Activated CD4-positive, alpha-beta T cell treated with anti-CD3 and anti-CD28 coated beads for 4 hours (primary cell): ENCODE measurements around the gene DUSP1.
"Not testable (repeated sequence)": the region's sequence is repeated elsewhere in the genome, so short reads cannot be mapped to it uniquely, and the experiment has no call there.

Experiments
- DNase-seq, 2 donors: peaks; one replicate each; pipeline ENCODE4 v3.0.0-alpha.2; 2020

The DUSP1 gene, protein sequence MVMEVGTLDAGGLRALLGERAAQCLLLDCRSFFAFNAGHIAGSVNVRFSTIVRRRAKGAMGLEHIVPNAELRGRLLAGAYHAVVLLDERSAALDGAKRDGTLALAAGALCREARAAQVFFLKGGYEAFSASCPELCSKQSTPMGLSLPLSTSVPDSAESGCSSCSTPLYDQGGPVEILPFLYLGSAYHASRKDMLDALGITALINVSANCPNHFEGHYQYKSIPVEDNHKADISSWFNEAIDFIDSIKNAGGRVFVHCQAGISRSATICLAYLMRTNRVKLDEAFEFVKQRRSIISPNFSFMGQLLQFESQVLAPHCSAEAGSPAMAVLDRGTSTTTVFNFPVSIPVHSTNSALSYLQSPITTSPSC

DNA sequence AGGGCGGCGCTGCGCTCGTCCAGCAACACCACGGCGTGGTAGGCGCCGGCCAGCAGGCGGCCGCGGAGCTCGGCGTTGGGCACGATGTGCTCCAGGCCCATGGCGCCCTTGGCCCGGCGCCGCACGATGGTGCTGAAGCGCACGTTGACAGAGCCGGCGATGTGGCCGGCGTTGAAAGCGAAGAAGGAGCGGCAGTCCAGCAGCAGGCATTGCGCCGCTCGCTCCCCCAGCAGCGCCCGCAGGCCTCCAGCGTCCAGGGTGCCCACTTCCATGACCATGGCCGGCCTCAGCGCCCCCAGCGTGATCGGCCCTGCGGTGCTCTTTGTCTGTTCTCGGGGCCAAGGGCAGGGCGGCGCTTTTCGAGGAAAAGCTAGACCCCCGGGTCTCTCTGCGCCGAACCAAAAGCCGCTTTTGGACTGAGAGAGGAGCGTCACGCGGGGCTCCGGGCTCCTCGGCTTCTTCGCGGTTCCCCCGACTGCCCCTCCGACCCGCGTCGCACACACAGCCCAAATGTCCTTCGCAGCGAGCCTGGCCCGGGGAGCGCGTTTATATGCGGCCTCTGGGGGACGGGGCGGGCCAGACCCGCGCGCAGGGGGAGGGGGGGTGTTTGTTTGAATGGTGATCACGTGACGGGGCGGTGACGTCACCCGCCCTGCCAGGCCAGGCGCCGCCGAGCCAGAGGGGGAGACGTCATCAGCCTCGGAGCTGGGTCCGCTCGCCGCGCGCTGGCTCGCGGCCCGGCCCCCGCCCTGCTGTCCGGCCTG lies at the start of gene DUSP1:
TSS of gene DUSP1 (minus strand) at position 521 of the 764 bp plus-strand sequence. CDS start at position 278, 243 bp downstream.
- DNase-seq: peak; percentile 98 to 99

DNA sequence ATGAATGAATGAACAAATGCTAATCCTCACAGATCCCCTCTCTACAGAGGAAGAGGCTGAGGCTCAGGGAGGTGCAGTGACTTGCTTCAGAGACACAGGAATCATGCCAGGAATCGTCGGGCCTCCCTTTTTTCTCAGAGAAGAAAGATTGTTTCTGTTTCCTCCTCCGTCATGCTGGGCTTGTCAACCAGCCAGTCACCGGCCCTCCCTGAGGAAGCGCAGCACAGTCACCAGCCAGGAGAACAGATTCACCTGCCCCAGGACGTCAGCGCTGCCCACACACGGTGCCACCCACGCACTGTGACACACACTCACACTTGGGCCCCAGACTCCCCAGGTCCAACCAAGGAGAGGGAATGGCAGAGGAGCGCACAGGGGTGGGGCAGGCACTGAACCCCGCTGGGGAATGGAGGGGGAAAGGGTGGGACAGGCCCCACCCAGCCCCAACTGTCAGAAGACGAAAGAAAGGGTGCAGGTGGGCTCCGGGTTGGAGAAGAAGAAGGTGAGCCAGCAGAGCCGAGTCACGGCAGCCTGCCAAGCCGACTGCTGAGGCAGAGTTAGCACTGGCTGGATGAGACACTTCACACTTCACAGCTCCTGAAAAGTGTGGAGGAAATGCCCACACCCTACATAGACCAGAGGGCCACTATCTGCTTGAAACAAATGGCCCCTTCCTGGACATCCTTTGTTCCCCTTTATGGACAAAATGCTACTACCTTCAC lies 49.2 kb upstream of the DUSP1 start:
- peak; percentile 62 to 68 for DNase-seq

DNA sequence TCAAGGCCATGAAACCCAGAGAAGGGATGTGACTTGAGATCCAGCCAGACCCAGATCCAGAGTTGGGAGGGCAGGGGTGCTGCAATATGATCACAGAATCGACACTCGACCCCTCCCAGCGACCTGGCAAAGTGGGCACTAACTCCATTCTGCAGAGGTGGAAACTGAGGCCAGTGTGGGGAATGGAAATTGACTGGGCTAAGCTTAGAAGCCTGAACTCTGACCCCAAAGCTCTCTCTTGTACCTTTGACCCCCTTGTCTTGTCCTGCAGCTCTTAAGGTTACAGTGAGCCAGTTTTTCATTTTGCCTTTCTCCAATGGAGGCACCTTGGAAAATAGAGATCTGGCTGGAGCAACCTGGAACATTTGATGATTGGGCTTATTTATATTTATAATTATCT lies 48.6 kb upstream of the DUSP1 start:
- DNase-seq: no peak

DNA sequence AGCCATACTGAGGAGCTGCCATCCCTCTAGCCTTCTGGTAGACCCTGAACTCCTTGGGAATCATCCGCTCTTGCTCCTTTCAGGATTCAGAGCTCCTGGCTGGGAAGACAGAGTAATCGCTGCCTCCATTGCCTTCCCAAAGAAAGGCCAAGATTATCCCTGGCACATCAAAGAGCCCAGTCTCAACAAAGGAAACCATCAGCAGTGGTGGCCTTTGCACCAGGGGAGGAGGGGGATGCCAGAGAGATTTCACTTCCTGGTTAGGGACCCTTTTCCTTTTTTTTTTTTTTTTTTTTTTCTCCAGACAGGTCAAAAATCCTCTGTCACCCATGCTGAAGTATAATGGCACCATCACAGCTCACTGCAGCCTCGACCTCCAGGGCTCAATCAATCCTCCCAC lies 47.1 kb upstream of the DUSP1 start:
- no peak for DNase-seq

DNA sequence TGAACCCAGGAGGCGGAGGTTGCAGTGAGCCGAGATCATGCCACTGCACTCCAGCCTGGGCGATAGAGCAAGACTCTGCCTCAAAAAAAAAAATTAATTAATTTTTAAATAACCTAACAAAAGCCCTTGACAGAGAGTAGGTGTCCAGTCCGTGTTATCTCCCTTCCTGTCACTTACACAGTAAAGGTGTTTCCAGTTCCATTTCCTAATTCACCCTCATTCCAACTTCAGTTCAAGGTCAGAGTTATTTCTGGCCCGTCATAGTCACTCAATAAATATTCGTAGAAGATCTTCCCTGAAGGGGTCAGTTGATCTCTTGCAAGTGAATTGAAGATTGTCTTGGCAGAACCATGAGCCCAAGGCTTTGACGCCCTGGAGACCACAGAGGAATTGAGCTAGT lies 46.7 kb upstream of the DUSP1 start:
- no peak for DNase-seq

DNA sequence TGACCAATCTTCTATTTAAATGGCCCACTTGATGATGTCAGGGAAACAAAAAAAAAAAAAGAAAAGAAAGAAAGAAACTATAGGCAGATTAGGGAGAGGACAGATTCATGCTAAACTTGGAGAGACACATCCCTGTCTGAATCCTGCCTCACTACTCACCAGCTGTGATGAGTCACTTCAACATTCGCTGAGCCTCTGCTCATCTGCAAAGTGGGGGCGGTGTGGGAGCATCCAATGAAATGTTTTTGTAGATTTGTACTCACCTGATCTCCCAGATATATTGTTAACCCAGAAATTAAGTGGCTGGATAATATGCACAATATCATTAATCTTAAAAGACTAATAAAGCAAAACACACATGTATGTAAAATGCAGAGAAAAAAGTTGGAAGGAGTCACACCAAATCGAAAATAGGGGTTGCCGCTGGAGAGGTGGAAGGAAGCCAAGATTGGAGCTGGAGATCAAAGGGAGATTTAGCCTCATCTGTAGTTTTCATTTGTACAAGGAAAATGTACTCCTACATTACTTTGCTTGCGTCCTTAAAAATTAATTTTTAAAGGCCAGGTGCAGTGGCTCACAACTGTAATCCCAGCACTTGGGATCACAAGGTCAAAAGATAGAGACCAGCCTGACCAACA lies 46.0 kb upstream of the DUSP1 start:
- DNase-seq: no peak

- DNase-seq: no peak
Observed at GRCh38 chr5:172815631-172816030, 44.6 kb upstream of the DUSP1 start.

DNA sequence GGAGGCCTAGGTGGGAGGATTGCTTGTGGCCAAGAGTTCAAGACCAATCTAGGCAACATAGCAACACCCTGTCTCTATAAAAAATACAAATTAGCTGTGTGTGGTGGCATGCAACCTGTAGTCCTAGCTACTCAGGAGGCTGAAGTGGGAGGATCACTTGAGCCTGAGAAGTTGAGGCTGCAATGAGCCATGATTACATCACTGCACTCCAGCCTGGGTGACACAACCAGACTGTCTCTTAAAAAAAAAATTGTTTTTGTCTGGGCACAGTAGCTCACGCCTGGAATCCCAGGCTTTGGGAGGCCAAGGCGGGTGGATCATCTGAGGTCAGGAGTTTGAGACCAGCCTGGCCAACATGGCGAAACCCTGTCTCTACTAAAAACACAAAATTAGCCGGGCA lies 40.0 kb upstream of the DUSP1 start:
- DNase-seq: not testable (repeated sequence)

DNA sequence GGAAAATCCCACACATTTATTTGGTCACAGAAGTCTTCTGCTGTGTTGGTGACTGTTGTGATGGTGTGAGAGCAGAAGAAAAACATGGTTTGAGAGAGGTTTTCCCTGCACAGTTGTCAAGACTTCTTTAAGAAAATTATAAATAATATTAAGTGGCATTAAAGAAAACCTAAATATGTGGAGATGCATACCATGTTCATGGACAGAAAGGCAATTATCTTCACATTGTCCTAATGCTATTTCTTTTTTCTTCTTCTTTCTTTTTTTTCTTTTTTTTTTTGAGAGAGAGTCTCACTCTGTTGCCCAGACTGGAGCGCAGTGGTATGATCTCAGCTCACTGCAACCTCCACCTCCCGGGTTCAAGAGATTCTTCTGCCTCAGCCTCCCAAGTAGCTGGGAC lies 38.8 kb upstream of the DUSP1 start:
- no peak for DNase-seq

GRCh38 chr5:172807766-172808311 lies 36.8 kb upstream of the DUSP1 start:
- no peak for DNase-seq

- DNase-seq: peak; percentile 85 to 86
Observed at GRCh38 chr5:172806897-172807672, 36.1 kb upstream of the DUSP1 start.

DNA sequence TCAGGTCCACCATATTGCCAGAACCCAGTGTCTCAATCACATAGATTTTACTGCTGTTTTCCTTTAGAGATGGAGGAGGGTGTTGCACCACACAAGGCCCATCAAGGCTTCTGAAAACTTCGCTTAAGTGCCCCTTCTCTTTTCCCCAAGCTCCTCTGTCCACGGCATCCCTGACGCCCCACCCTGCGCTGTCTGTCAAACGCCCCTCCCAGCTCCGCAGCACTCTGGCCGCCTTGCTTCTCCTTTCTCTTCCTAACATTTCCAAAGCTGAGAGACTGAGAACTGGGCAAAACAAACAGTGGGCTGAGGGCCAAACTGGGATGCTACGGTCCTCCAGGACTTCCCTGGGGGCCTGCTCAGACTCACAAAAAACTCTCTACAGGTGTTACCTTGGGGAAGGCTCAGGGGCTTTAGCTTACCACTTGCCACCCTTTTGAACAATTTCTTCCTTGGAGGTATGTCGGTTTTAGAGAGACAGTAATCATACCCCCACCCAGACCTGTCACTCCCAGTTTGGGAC lies 34.8 kb upstream of the DUSP1 start:
- no peak for DNase-seq

DNA sequence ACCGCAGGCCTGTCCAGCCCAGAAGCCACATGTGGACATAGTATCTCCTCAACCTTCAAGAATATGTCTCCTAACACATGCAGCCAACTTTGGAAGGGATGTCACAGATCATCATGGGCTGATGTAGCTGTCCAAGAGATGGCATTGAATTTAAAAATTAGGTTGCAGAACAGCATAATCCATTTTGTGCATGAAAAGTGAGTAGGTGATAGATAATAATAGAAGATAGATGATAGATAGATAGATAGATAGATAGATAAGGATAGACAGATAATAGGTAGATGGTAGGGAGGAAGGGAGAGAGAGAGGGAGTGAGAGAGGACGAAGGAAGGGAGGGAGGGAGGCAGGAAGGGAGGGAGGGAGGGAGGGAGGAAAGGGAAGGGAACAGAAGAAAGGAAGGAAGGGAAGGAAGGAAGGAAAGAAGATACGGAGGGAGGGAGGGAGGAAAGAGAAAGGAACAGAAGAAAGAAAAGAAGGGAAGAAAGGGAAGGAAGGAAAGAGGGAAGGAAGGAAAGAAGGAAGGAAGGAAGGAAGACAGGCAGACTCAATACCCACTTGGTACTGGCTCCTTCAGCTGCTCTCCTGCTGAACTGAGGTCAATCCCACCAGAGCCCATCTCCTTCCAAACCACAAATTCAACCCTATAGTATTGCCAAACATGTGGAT lies 34.2 kb upstream of the DUSP1 start:
- no peak for DNase-seq

- DNase-seq: no peak
Observed at GRCh38 chr5:172802567-172803176, 31.7 kb upstream of the DUSP1 start.

DNA sequence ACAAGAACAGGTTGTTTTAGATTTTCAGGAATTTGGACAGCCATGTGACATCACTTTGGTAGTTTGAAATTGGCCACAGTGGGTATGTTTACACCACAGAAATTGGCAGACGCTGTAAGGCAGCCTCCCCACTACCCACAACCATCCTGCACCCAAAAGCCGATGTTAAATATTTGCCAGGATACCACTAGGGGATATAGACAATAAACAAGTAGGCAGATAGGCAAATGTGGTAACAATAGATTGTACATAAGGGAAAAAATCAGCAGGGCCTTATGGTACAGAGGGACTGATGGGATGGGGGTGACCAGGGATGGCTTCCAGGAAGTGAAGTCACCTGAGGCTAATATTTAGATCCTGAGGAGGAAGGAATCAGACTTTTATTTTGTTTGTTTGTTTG lies 31.1 kb upstream of the DUSP1 start:
- DNase-seq: no peak

DNA sequence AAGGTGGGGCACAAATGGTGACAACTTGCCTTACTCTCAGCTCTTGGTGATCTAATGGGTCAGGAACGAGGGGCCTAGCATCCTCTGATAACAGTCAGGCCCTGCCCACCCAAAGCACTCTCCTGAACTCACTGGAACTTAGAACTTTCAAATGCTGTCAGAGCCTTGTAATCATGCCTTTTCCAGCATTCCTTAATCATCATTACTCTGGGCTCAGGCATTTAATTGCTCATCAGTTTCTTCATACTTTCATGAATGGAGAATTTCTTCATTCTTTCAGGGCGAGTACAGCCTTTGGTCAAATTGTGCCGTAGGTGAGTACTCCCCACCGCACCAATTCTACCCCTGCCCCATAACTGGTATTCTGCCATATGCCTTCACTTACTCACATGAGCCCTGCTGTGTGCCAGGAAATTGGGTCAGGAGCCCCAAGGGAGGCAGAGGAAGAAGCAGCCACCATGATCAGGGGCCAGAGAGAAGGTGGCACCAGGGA lies 30.2 kb upstream of the DUSP1 start:
- no peak for DNase-seq

- no peak for DNase-seq
Observed at GRCh38 chr5:172800088-172800551, 29.1 kb upstream of the DUSP1 start.

- DNase-seq: no peak
Observed at GRCh38 chr5:172799416-172799815, 28.4 kb upstream of the DUSP1 start.

DNA sequence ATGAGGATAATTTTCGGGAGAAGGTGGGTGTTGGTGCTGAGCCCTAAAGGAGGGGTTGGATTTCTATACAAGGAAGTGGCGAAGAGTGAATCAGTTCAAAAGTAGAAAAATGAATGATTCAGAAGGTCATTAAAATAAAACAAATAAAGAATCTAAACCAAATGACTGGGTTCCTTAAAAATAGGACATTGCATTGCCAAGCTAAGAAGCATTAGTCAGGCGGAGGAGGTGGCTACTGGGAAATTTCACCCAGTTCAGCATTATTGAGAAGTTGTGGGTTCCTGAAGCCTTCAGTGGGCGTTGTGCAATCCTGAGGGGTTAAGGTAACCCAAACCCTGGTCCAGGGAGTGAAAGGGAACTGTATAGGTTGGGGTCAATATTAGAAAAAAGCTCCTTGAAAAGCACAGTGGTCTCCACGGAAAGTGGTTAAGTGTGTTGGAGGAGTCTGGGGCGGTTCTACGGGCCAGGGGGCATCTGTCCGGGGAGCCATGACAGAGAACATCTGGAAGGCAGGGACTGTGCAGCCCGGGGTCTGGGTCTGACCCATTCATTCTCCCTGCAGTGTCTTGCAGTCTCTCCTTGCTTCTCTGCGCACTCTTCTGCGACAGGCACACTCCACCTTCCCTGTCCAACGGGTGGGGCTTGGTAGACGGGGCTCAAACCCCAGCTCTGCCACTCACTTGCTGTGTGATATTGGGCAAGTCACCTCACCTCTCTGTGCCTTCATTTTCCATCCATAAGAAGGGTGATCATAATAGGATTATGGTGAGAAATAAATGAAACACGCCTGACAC lies 27.6 kb upstream of the DUSP1 start:
- DNase-seq: no peak
